ENCODE results near the gene SYTL5.
"Not testable (repeated sequence)": the region's sequence is repeated elsewhere in the genome, so short reads cannot be mapped to it uniquely, and the experiment has no call there.

The SYTL5 gene

GRCh38 chrX:38006291-38006690, at the start of gene SYTL5:
TSS of gene SYTL5 (plus strand) at chrX:38006553. CDS start at chrX:38033890, 27,337 bp downstream.
- DNase-seq (ENCODE audit: low spot score) (no peak), FAIRE-seq (no peak)

- no peak for FAIRE-seq
Observed at GRCh38 chrX:37958525-37959211, 47.7 kb upstream of the SYTL5 start.

GRCh38 chrX:37959212-37960021, 46.9 kb upstream of the SYTL5 start:
- FAIRE-seq (no peak), DNase-seq (ENCODE audit: low spot score) (no peak)

More at GRCh38 chrX:37958525-37959211, 47.7 kb upstream of the SYTL5 start:
- peak; percentile 6 for DNase-seq (ENCODE audit: low spot score)

- DNase-seq (ENCODE audit: low spot score) (no peak), FAIRE-seq (no peak)
Observed at GRCh38 chrX:37961118-37961517, 45.2 kb upstream of the SYTL5 start.

- no peak for FAIRE-seq
- DNase-seq (ENCODE audit: low spot score), result no peak
Observed at GRCh38 chrX:37967714-37968113, 38.6 kb upstream of the SYTL5 start.

- FAIRE-seq (no peak), DNase-seq (ENCODE audit: low spot score) (no peak)
Observed at GRCh38 chrX:37975421-37975820, 30.9 kb upstream of the SYTL5 start.

- no peak for FAIRE-seq
- no peak for DNase-seq (ENCODE audit: low spot score)
Observed at GRCh38 chrX:37976153-37976552, 30.2 kb upstream of the SYTL5 start.

GRCh38 chrX:37984880-37985279, 21.5 kb upstream of the SYTL5 start:
- no peak for FAIRE-seq
- no peak for DNase-seq (ENCODE audit: low spot score)

- DNase-seq (ENCODE audit: low spot score), result no peak
- FAIRE-seq, result no peak
Observed at GRCh38 chrX:37986893-37987292, 19.5 kb upstream of the SYTL5 start.

- DNase-seq (ENCODE audit: low spot score) (no peak), FAIRE-seq (no peak)
Observed at GRCh38 chrX:37989304-37989703, 17.0 kb upstream of the SYTL5 start.

GRCh38 chrX:37991303-37991702, 15.1 kb upstream of the SYTL5 start:
- DNase-seq (ENCODE audit: low spot score); FAIRE-seq: not testable (repeated sequence)

GRCh38 chrX:37993176-37993575, 13.2 kb upstream of the SYTL5 start:
- FAIRE-seq, result no peak
- DNase-seq (ENCODE audit: low spot score), result no peak

- DNase-seq (ENCODE audit: low spot score), result no peak
- FAIRE-seq, result no peak
Observed at GRCh38 chrX:37993837-37994619, 12.3 kb upstream of the SYTL5 start.

GRCh38 chrX:37995428-37995827, 10.9 kb upstream of the SYTL5 start:
- FAIRE-seq, result no peak
- DNase-seq (ENCODE audit: low spot score), result no peak

GRCh38 chrX:37997096-37997495, 9.3 kb upstream of the SYTL5 start:
- FAIRE-seq (no peak), DNase-seq (ENCODE audit: low spot score) (no peak)

- FAIRE-seq (no peak), DNase-seq (ENCODE audit: low spot score) (peak; percentile 18)
Observed at GRCh38 chrX:37998586-37999262, 7.6 kb upstream of the SYTL5 start.

- FAIRE-seq (no peak), DNase-seq (ENCODE audit: low spot score) (no peak)
Observed at GRCh38 chrX:38000706-38001105, 5.6 kb upstream of the SYTL5 start.

- FAIRE-seq, result no peak
- DNase-seq (ENCODE audit: low spot score), result no peak
Observed at GRCh38 chrX:38004046-38004445, 2.3 kb upstream of the SYTL5 start.

- FAIRE-seq (no peak), DNase-seq (ENCODE audit: low spot score) (no peak)
Observed at GRCh38 chrX:38006778-38007177, 425 bp downstream of the SYTL5 start.

GRCh38 chrX:38008658-38009057, 2.3 kb downstream of the SYTL5 start:
- FAIRE-seq, result no peak

GRCh38 chrX:38009641-38010040, 3.3 kb downstream of the SYTL5 start:
- FAIRE-seq (no peak), DNase-seq (ENCODE audit: low spot score) (no peak)

More at GRCh38 chrX:38008658-38009057, 2.3 kb downstream of the SYTL5 start:
- no peak for DNase-seq (ENCODE audit: low spot score)
